Ascending aorta (tissue), 2 donors: ENCODE results near the gene ARHGEF19. TPM values are rescaled to one million over a fixed set of nuclear protein-coding genes. Genes with fewer than 3 reads are reported as not detected.

Experiments
- DNase-seq, 2 donors: peaks; one replicate each; pipeline ENCODE4 v3.0.0-alpha.2; 2019; ENCODE audit warnings: low spot score in 2 of 2
- H3K27ac ChIP-seq, 2 donors: fragments of 200-600 bp; sonication (generic); one replicate each; pipeline ENCODE4 v1.5.1; 2016 to 2017; ENCODE audit warnings: mild to moderate bottlenecking in 1 of 2
- H3K27me3 ChIP-seq: fragments of 200-600 bp; sonication (generic); one replicate; pipeline ENCODE4 v1.5.1; 2017
- H3K36me3 ChIP-seq, 2 donors: fragments of 200-600 bp; sonication (generic); one replicate each; pipeline ENCODE4 v1.5.1; 2016
- H3K4me1 ChIP-seq, 2 donors: fragments of 200-600 bp; sonication (generic); one replicate each; pipeline ENCODE4 v1.5.1; 2016 to 2017; ENCODE audit warnings: mild to moderate bottlenecking in 1 of 2
- H3K4me3 ChIP-seq, 2 donors: fragments of 200-600 bp; sonication (generic); one replicate each; pipeline ENCODE4 v1.5.1; 2016 to 2017; ENCODE audit warnings: mild to moderate bottlenecking in 1 of 2
- H3K9me3 ChIP-seq, 2 donors: fragments of 200-600 bp; sonication (generic); one replicate each; pipeline ENCODE4 v1.5.1; 2016
- CTCF ChIP-seq, 3 experiments: fragments of 200-600 bp in 2 of 3; fragments of 450-650 bp in 1 of 3; sonication (generic) in 2 of 3; IDR thresholded peaks; one replicate each; pipeline ENCODE4 v1.5.1; 2016 to 2019; ENCODE audit warnings: antibody characterized with exemption in 3 of 3, mild to moderate bottlenecking in 1 of 3, moderate library complexity in 1 of 3
- intact Hi-C: fragments of 100-400 bp; cut with DNase I; formaldehyde crosslinking; loops from one replicate; pipeline ENCODE4 v1.15.1; 2023
- total RNA-seq: library from RNA; depleted of rRNA; stranded (reverse); fragments of >200 nt; gene quantifications from one replicate; pipeline ENCODE4 v1.1.0, GENCODE V29; 2016

The ARHGEF19 gene
- total RNA-seq, 1 donor from 2014 or later: 1.5 TPM

- Histone ChIP-seq H3K4me1 (peaks cover 0 to 29% of the 10 kb centered on the region in 2 donors), H3K4me3 (no peak overlapping the region), H3K27ac (peak overlapping the region; percentile 81 to 98), H3K9me3 (no peaks in the 10 kb centered on the region), H3K27me3 (no peaks in the 10 kb centered on the region), H3K36me3 (no peaks in the 10 kb centered on the region)
- no peak for DNase-seq
- intact Hi-C loops: loop anchor here (2.0 to 5.0 kb wide), 2 partner anchors 26 to 36 kb away; partner anchors contain the start of gene EPHA2
- TF ChIP-seq CTCF (IDR thresholded peaks at IDR 0.05): no peak
Observed at GRCh38 chr1:16183179-16183578, 29.3 kb downstream of the ARHGEF19 start.

- Histone ChIP-seq H3K27ac (peak overlapping the region; percentile 81 to 98), H3K4me3 (no peak overlapping the region), H3K9me3 (no peaks in the 10 kb centered on the region), H3K36me3 (no peaks in the 10 kb centered on the region), H3K27me3 (no peaks in the 10 kb centered on the region), H3K4me1 (peaks cover 0 to 29% of the 10 kb centered on the region in 2 donors)
- DNase-seq: peak; percentile 48 to 95
- intact Hi-C loops: loop anchor here (2.0 to 5.0 kb wide), 2 partner anchors 25 to 35 kb away; partner anchors contain the start of gene EPHA2
- no peak for TF ChIP-seq CTCF (IDR thresholded peaks at IDR 0.05)
Observed at GRCh38 chr1:16181887-16182719, 30.3 kb downstream of the ARHGEF19 start.

GRCh38 chr1:16180291-16180824 lies 32.1 kb downstream of the ARHGEF19 start:
- Histone ChIP-seq H3K36me3 (no peaks in the 10 kb centered on the region), H3K4me3 (no peak overlapping the region), H3K27ac (peak overlapping the region; percentile 81 to 98), H3K4me1 (peaks cover 10 to 45% of the 10 kb centered on the region in 2 donors), H3K27me3 (no peaks in the 10 kb centered on the region), H3K9me3 (no peaks in the 10 kb centered on the region)
- intact Hi-C loops: loop anchor here (5.0 kb wide), 1 partner anchor 33 kb away; no protein-coding TSS in a partner anchor
- DNase-seq: no peak
- TF ChIP-seq CTCF (IDR thresholded peaks at IDR 0.05): no peak

- Histone ChIP-seq H3K36me3 (no peaks in the 10 kb centered on the region), H3K27me3 (no peaks in the 10 kb centered on the region), H3K4me1 (peaks cover 11 to 58% of the 10 kb centered on the region in 2 donors), H3K27ac (no peak overlapping the region), H3K4me3 (no peak overlapping the region), H3K9me3 (no peaks in the 10 kb centered on the region)
- TF ChIP-seq CTCF (IDR thresholded peaks at IDR 0.05): no peak
- no peak for DNase-seq
- intact Hi-C loops: no loop called here
Observed at GRCh38 chr1:16178596-16179497, 33.6 kb downstream of the ARHGEF19 start.

GRCh38 chr1:16177306-16177705 lies 35.1 kb downstream of the ARHGEF19 start:
- H3K4me3 ChIP-seq: no peak overlapping the region
- DNase-seq: no peak
- no peaks in the 10 kb centered on the region for H3K9me3 ChIP-seq
- no peak for TF ChIP-seq CTCF (IDR thresholded peaks at IDR 0.05)
- H3K27ac ChIP-seq: peak overlapping the region in 1 of 2 donors; percentile 94
- peaks cover 11 to 58% of the 10 kb centered on the region in 2 donors for H3K4me1 ChIP-seq
- H3K36me3 ChIP-seq: no peaks in the 10 kb centered on the region
- H3K27me3 ChIP-seq: no peaks in the 10 kb centered on the region
- intact Hi-C loops: no loop called here
